K562 (cell line): ENCODE measurements around the gene CAPN2.

Source experiments
- FOXJ3 ChIP-seq: sonication (generic); formaldehyde crosslinking; IDR thresholded peaks from 2 replicates; pipeline ENCODE4 v1.4.0; 2020; ENCODE audit warnings: mild to moderate bottlenecking, missing genetic modification reagents
- PURB ChIP-seq: sonication (generic); formaldehyde crosslinking; IDR thresholded peaks from 2 replicates; pipeline ENCODE4 v1.9.0; 2021; ENCODE audit warnings: low read depth, mild to moderate bottlenecking, missing genetic modification reagents
- SP2 ChIP-seq: IDR thresholded peaks from 2 replicates; pipeline ENCODE4 v1.6.1; 2011; ENCODE audit warnings: mild to moderate bottlenecking, low read depth, low read length, moderate library complexity; ENCODE audit not compliant: poor library complexity, severe bottlenecking; ENCODE audit errors: extremely low read depth
- ZNF175 ChIP-seq: fragments of 200-800 bp; sonication (Bioruptor generic); IDR thresholded peaks from 2 replicates; pipeline ENCODE4 v1.6.1; 2016; ENCODE audit warnings: low read depth, mild to moderate bottlenecking, missing genetic modification characterization, missing compliant biosample characterization
- ZNF24 ChIP-seq: fragments of 450-650 bp; IDR thresholded peaks from 2 replicates; pipeline ENCODE4 v1.6.1; 2016
- ZZZ3 ChIP-seq: fragments of 450-650 bp; IDR thresholded peaks from 2 replicates; pipeline ENCODE4 v1.6.1; 2016; ENCODE audit warnings: antibody characterized with exemption, mild to moderate bottlenecking, moderate library complexity
- TF ChIP-seq, protein P1 (sequence below), 2 experiments: fragments of 450-650 bp in 1 of 2; sonication (generic) in 1 of 2; formaldehyde crosslinking; conservative IDR thresholded peaks; 2 replicates each; pipeline versions ENCODE4 v1.4.0 to v1.8.1; 2020 to 2022; ENCODE audit warnings: mild to moderate bottlenecking in 1 of 2, missing genetic modification reagents in 1 of 2

DNA sequence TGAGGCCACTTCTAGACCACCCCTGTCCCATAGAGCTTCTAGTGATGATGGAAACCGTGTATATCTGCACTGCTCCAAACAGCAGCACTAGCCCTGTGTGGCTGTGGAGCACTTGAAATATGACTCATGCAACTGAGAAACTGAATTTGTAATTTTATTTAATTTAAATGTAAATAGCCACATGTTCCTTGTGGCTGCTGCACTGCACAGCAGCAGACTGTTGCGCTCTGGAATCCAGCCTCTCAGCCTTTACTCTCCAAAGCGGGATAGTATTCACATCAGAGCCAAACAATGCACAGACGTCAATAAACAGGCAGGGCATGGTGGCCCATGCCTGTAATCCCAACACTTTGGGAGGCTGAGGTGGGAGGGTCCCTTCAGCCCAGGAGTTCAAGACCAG lies 12.0 kb downstream of the CAPN2 start:
- TF ChIP-seq, protein P1, sequence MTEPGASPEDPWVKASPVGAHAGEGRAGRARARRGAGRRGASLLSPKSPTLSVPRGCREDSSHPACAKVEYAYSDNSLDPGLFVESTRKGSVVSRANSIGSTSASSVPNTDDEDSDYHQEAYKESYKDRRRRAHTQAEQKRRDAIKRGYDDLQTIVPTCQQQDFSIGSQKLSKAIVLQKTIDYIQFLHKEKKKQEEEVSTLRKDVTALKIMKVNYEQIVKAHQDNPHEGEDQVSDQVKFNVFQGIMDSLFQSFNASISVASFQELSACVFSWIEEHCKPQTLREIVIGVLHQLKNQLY (CRISPR knock-in tag; conservative IDR thresholded peaks at IDR 0.05), result no peak
- no peak for TF ChIP-seq ZNF24
- no peak for TF ChIP-seq ZNF175 (CRISPR knock-in tag)
- TF ChIP-seq PURB (CRISPR knock-in tag), result no peak
- TF ChIP-seq SP2, result no peak
- no peak for TF ChIP-seq ZZZ3
- TF ChIP-seq FOXJ3 (CRISPR knock-in tag), result no peak
